NT2/D1 (cell line): ENCODE data around the gene RNF144B.

ENCODE experiments used
- SUZ12 ChIP-seq: IDR thresholded peaks from 2 replicates; pipeline ENCODE4 v1.6.1; 2011; ENCODE audit not compliant: insufficient read length, insufficient read depth; ENCODE audit errors: extremely low read depth
- YY1 ChIP-seq: IDR thresholded peaks from 2 replicates; pipeline ENCODE4 v1.6.1; 2011; ENCODE audit not compliant: insufficient read length, insufficient read depth
- ZNF274 ChIP-seq: IDR thresholded peaks from 2 replicates; pipeline ENCODE4 v1.6.1; 2011; ENCODE audit warnings: mild to moderate bottlenecking, low read depth, low read length

DNA sequence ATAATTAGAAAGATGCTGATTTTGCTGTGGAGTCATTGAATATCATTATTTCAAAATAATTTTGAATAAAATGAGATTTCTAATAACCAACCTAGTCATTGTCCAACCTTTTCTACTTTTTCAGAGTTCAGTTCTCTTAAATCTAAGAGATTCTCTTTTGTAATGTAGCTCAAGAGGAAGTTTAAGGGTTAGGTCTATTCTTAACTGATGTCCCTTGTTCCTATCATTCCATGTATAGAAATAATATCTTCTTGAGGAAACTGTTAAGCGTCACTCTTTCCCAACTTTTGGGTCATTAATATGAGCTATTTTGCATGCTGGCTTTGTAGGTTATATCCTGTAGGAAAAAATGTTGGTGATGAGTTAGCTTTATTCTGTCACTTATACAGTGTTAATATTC is 27.0 kb downstream of the RNF144B start:
- TF ChIP-seq ZNF274: no peak
- no peak for TF ChIP-seq YY1
- TF ChIP-seq SUZ12: no peak
